T-helper 9 cell (primary cell): ENCODE data around the gene CSNK2A1.
"Not testable (repeated sequence)": the region's sequence is repeated elsewhere in the genome, so short reads cannot be mapped to it uniquely, and the experiment has no call there.

Experiments
- DNase-seq: peaks from one replicate; pipeline ENCODE4 v3.0.0-alpha.2; 2020

Gene CSNK2A1

GRCh38 chr20:480044-480443, 63.5 kb downstream of the CSNK2A1 start:
- DNase-seq: no peak

- DNase-seq: no peak
Measured at GRCh38 chr20:479487-479886, 64.1 kb downstream of the CSNK2A1 start.

- DNase-seq: no peak
Measured at GRCh38 chr20:478949-479429, 64.6 kb downstream of the CSNK2A1 start.

- no peak for DNase-seq
Measured at GRCh38 chr20:478010-478948, 65.3 kb downstream of the CSNK2A1 start.

- not testable (repeated sequence) for DNase-seq
Measured at GRCh38 chr20:476561-477249, 66.9 kb downstream of the CSNK2A1 start.

GRCh38 chr20:475463-476357, 67.9 kb downstream of the CSNK2A1 start:
- DNase-seq: no peak

- no peak for DNase-seq
Measured at GRCh38 chr20:474581-474980, 69.0 kb downstream of the CSNK2A1 start.

GRCh38 chr20:472889-473292, 70.7 kb downstream of the CSNK2A1 start:
- DNase-seq: no peak

GRCh38 chr20:472137-472846, 71.3 kb downstream of the CSNK2A1 start:
- DNase-seq: no peak

GRCh38 chr20:469746-470490, 73.7 kb downstream of the CSNK2A1 start:
- no peak for DNase-seq

GRCh38 chr20:467755-468154, 75.8 kb downstream of the CSNK2A1 start:
- DNase-seq: no peak

- peak; percentile 80 for DNase-seq
Measured at GRCh38 chr20:462199-462991, 81.2 kb downstream of the CSNK2A1 start, which contains the start of gene TBC1D20. Gene TBC1D20, minus strand, starts transcription at chr20:462533. Its CDS starts 128 bp downstream, at chr20:462405.

- peak; percentile 35 for DNase-seq
Measured at GRCh38 chr20:461254-462198, 82.1 kb downstream of the CSNK2A1 start.

- DNase-seq: no peak
Measured at GRCh38 chr20:460707-461106, 82.9 kb downstream of the CSNK2A1 start.

- DNase-seq: no peak
Measured at GRCh38 chr20:460180-460579, 83.4 kb downstream of the CSNK2A1 start.

- DNase-seq: no peak
Measured at GRCh38 chr20:458776-459175, 84.8 kb downstream of the CSNK2A1 start.

- no peak for DNase-seq
Measured at GRCh38 chr20:454951-455350, 88.6 kb downstream of the CSNK2A1 start.

GRCh38 chr20:452021-452420, 91.6 kb downstream of the CSNK2A1 start:
- DNase-seq: not testable (repeated sequence)
